Astrocyte (in vitro differentiated cells and primary cell): ENCODE measurements around the gene CLEC20A. TPM values are rescaled to one million over a fixed set of nuclear protein-coding genes. Genes with fewer than 3 reads are reported as not detected.

Experiments
- DNase-seq: peaks from one replicate; pipeline ENCODE4 v3.0.0-alpha.2; 2010; ENCODE audit warnings: low read depth
- FAIRE-seq: peaks from 2 replicates; lab custom pipeline; 2011; peaks lifted over from hg19 to GRCh38; lab: Jason Lieb, UNC
- H2AFZ ChIP-seq: 2 replicates; pipeline ENCODE4 v1.6.0; 2012; ENCODE audit warnings: low read depth, low read length, inconsistent platforms
- H3K27ac ChIP-seq: 2 replicates; pipeline ENCODE4 v1.5.1; 2011; ENCODE audit warnings: low read depth, low read length, inconsistent platforms
- H3K27me3 ChIP-seq: 2 replicates; pipeline ENCODE4 v1.6.0; 2011; ENCODE audit warnings: low read length, inconsistent platforms; ENCODE audit not compliant: insufficient read depth
- H3K36me3 ChIP-seq: 2 replicates; pipeline ENCODE4 v1.5.1; 2011; ENCODE audit warnings: low read length, inconsistent platforms; ENCODE audit not compliant: insufficient read depth
- H3K4me1 ChIP-seq: 2 replicates; pipeline ENCODE4 v1.5.1; 2011; ENCODE audit warnings: low read length, inconsistent platforms; ENCODE audit not compliant: insufficient read depth
- H3K4me2 ChIP-seq: 2 replicates; pipeline ENCODE4 v1.6.0; 2012; ENCODE audit warnings: low read length, inconsistent platforms
- H3K4me3 ChIP-seq: 2 replicates; pipeline ENCODE4 v1.5.1; 2011; ENCODE audit warnings: low read depth, mild to moderate bottlenecking, low read length, inconsistent platforms; ENCODE audit not compliant: insufficient read depth
- H3K79me2 ChIP-seq: 2 replicates; pipeline ENCODE4 v1.6.0; 2012; ENCODE audit warnings: mild to moderate bottlenecking, low read length, inconsistent platforms; ENCODE audit not compliant: insufficient read depth
- H3K9ac ChIP-seq: 2 replicates; pipeline ENCODE4 v1.6.0; 2012; ENCODE audit warnings: mild to moderate bottlenecking, low read length, inconsistent platforms
- H3K9me3 ChIP-seq: 2 replicates; pipeline ENCODE4 v1.5.1; 2012; ENCODE audit warnings: low read depth, mild to moderate bottlenecking, low read length, inconsistent platforms; ENCODE audit not compliant: insufficient read depth
- H4K20me1 ChIP-seq: 2 replicates; pipeline ENCODE4 v1.6.0; 2012; ENCODE audit warnings: low read length, inconsistent platforms; ENCODE audit not compliant: insufficient read depth
- H3K27ac Mint-ChIP-seq: one replicate; pipeline ENCODE4 v1.8.0; 2021; ENCODE audit warnings: mild to moderate bottlenecking, mixed read lengths; ENCODE audit not compliant: unreplicated experiment
- H3K27me3 Mint-ChIP-seq: one replicate; pipeline ENCODE4 v1.8.0; 2021; ENCODE audit warnings: low read depth, mixed read lengths; ENCODE audit not compliant: unreplicated experiment
- H3K36me3 Mint-ChIP-seq: one replicate; pipeline ENCODE4 v1.8.0; 2021; ENCODE audit warnings: low read depth, mixed read lengths; ENCODE audit not compliant: unreplicated experiment
- H3K4me1 Mint-ChIP-seq: one replicate; pipeline ENCODE4 v1.8.0; 2021; ENCODE audit warnings: low read depth, mixed read lengths; ENCODE audit not compliant: unreplicated experiment
- H3K4me3 Mint-ChIP-seq: one replicate; pipeline ENCODE4 v1.8.0; 2021; ENCODE audit warnings: mild to moderate bottlenecking, moderate library complexity, mixed read lengths; ENCODE audit not compliant: unreplicated experiment
- H3K9me3 Mint-ChIP-seq: one replicate; pipeline ENCODE4 v1.8.0; 2021; ENCODE audit warnings: mild to moderate bottlenecking, mixed read lengths; ENCODE audit not compliant: unreplicated experiment
- CTCF ChIP-seq: IDR thresholded peaks from 2 replicates; pipeline ENCODE4 v1.5.1; 2011; ENCODE audit warnings: low read depth, mild to moderate bottlenecking, inconsistent platforms, low read length, moderate library complexity; ENCODE audit not compliant: insufficient read depth
- EZH2 ChIP-seq: IDR thresholded peaks from 2 replicates; pipeline ENCODE4 v1.6.1; 2012; ENCODE audit warnings: mild to moderate bottlenecking, low read length, inconsistent platforms; ENCODE audit not compliant: insufficient read depth
- total RNA-seq: library from RNA; stranded (reverse); gene quantifications from 2 replicates; pipeline ENCODE4 v1.2.1, GENCODE V29; 2021

The CLEC20A gene
- total RNA-seq, 1 donor from 2014 or later, result not detected

GRCh38 chr1:178498896-178499675 lies 2.3 kb upstream of the CLEC20A start:
- Histone ChIP-seq H3K36me3 (no peaks in the 10 kb centered on the region), H3K4me1 (no peaks in the 10 kb centered on the region), H3K27me3 (no peaks in the 10 kb centered on the region), H3K27ac (no peak overlapping the region), H3K79me2 (no peaks in the 10 kb centered on the region), H3K9ac (no peak overlapping the region), H2AFZ (no peak overlapping the region), H4K20me1 (no peaks in the 10 kb centered on the region), H3K4me3 (no peak overlapping the region), H3K4me2 (no peak overlapping the region), H3K9me3 (no peaks in the 10 kb centered on the region)
- no peaks in the 10 kb centered on the region for H3K4me1 Mint-ChIP-seq
- DNase-seq (no peak), FAIRE-seq (no peak)
- no peak overlapping the region for H3K4me3 Mint-ChIP-seq
- no peaks in the 10 kb centered on the region for H3K36me3 Mint-ChIP-seq
- TF ChIP-seq EZH2, result no peak
- no peak overlapping the region for H3K27ac Mint-ChIP-seq
- H3K9me3 Mint-ChIP-seq, result no peaks in the 10 kb centered on the region
- peaks cover 16% of the 10 kb centered on the region for H3K27me3 Mint-ChIP-seq

GRCh38 chr1:178497903-178498478 lies 1.2 kb upstream of the CLEC20A start:
- no peak overlapping the region for H3K27ac Mint-ChIP-seq
- H3K36me3 Mint-ChIP-seq, result no peaks in the 10 kb centered on the region
- Histone ChIP-seq H3K27me3 (no peaks in the 10 kb centered on the region), H3K36me3 (no peaks in the 10 kb centered on the region), H3K79me2 (no peaks in the 10 kb centered on the region), H3K4me2 (no peak overlapping the region), H3K27ac (no peak overlapping the region), H3K4me1 (no peaks in the 10 kb centered on the region), H3K4me3 (no peak overlapping the region), H3K9me3 (no peaks in the 10 kb centered on the region), H3K9ac (no peak overlapping the region), H2AFZ (no peak overlapping the region), H4K20me1 (no peaks in the 10 kb centered on the region)
- TF ChIP-seq EZH2 (no peak), CTCF (no peak)
- no peak overlapping the region for H3K4me3 Mint-ChIP-seq
- DNase-seq (no peak), FAIRE-seq (no peak)
- H3K27me3 Mint-ChIP-seq, result peaks cover 17% of the 10 kb centered on the region
- no peaks in the 10 kb centered on the region for H3K9me3 Mint-ChIP-seq
- no peaks in the 10 kb centered on the region for H3K4me1 Mint-ChIP-seq

GRCh38 chr1:178495741-178496409 lies 889 bp downstream of the CLEC20A start:
- H3K9ac ChIP-seq, result no peak overlapping the region
- H3K4me3 Mint-ChIP-seq, result no peak overlapping the region
- no peaks in the 10 kb centered on the region for H3K9me3 ChIP-seq
- H3K4me1 Mint-ChIP-seq, result no peaks in the 10 kb centered on the region
- FAIRE-seq, result no peak
- H3K27me3 ChIP-seq, result no peaks in the 10 kb centered on the region
- H3K36me3 Mint-ChIP-seq, result no peaks in the 10 kb centered on the region
- no peaks in the 10 kb centered on the region for H3K79me2 ChIP-seq
- H4K20me1 ChIP-seq, result no peaks in the 10 kb centered on the region
- no peak overlapping the region for H3K27ac ChIP-seq
- peaks cover 25% of the 10 kb centered on the region for H3K27me3 Mint-ChIP-seq
- no peak overlapping the region for H3K4me2 ChIP-seq
- no peak overlapping the region for H3K4me3 ChIP-seq
- no peaks in the 10 kb centered on the region for H3K4me1 ChIP-seq
- H3K27ac Mint-ChIP-seq, result no peak overlapping the region
- H3K9me3 Mint-ChIP-seq, result no peaks in the 10 kb centered on the region
- H2AFZ ChIP-seq, result no peak overlapping the region
- H3K36me3 ChIP-seq, result no peaks in the 10 kb centered on the region
- no peak for DNase-seq
- TF ChIP-seq CTCF (no peak), EZH2 (no peak)
